ENCODE results near the gene ARF5. TPM values are rescaled to one million over a fixed set of nuclear protein-coding genes. Genes with fewer than 3 reads are reported as not detected.

Gene ARF5
- total and polyA plus RNA-seq, 2 of the 8 experiments (the other 6 are each of a cell fraction or from before 2014, with no cell fraction given), result 154 to 579 TPM

GRCh38 chr7:127589896-127590295 lies 1.7 kb downstream of the ARF5 start:
- Histone ChIP-seq H3K79me2 (ENCODE audit: control insufficient read depth in 1 of 2, insufficient read depth in 2 of 2, low read length in 2 of 2) (peaks cover 0 to under 1% of the 10 kb centered on the region in 2 experiments; a peak in 1 of 4 replicates), H3K4me3 (ENCODE audit: extremely low read depth in 1 of 4, insufficient read depth in 2 of 4, low read depth in 3 of 4, low read length in 4 of 4) (no peak overlapping the region), H2BK5ac (ENCODE audit: low read depth, low read length) (no peak overlapping the region), H3K27ac (ENCODE audit: low read depth, low read length) (no peak overlapping the region), H2BK15ac (ENCODE audit: low read length) (no peak overlapping the region), H3K9ac (replicated peaks in 1 of 4; ENCODE audit: extremely low read depth in 1 of 4, low read depth in 3 of 4, low read length in 3 of 4) (no peak overlapping the region), H3K9me3 (ENCODE audit: insufficient read depth in 2 of 2, low read depth in 1 of 2, low read length in 1 of 2) (no peaks in the 10 kb centered on the region), H2BK12ac (ENCODE audit: low read depth, low read length) (no peak overlapping the region), H2BK20ac (ENCODE audit: low read length) (no peak overlapping the region), H3K36me3 (ENCODE audit: control insufficient read depth in 2 of 4, insufficient read depth in 4 of 4, low read length in 3 of 4) (peaks cover 5 to 15% (median 13%) of the 10 kb centered on the region in 4 experiments), H4K5ac (ENCODE audit: insufficient read length, low read depth, low read length) (no peak overlapping the region), H2AFZ (ENCODE audit: low read length) (no peak overlapping the region), H3K56ac (replicated peaks; ENCODE audit: insufficient read length, low read depth, low read length) (no peak overlapping the region), H3K4me1 (replicated peaks in 1 of 4; ENCODE audit: control insufficient read depth in 3 of 4, insufficient read depth in 4 of 4, low read length in 3 of 4) (peaks cover 0 to 9% (median 3%) of the 10 kb centered on the region in 4 experiments; a peak in 6 of 7 replicates), H3K23me2 (ENCODE audit: low read depth, low read length) (peaks cover 6% of the 10 kb centered on the region), H3K79me1 (ENCODE audit: low read depth, low read length) (no peaks in the 10 kb centered on the region), H3K4me2 (ENCODE audit: insufficient read depth in 1 of 2, low read depth in 2 of 2, low read length in 2 of 2) (peak overlapping the region in 1 of 2 experiments; percentile 95; a peak in 1 of 4 replicates), H3K4ac (replicated peaks; ENCODE audit: insufficient read length, low read depth, low read length) (no peak overlapping the region), H4K20me1 (replicated peaks in 1 of 2; ENCODE audit: control insufficient read depth in 1 of 2, insufficient read depth in 2 of 2, low read length in 2 of 2) (peaks cover 0 to 5% of the 10 kb centered on the region in 2 experiments), H3K23ac (ENCODE audit: insufficient read length) (no peak overlapping the region), H3K18ac (ENCODE audit: extremely low read depth, low read length) (no peak overlapping the region), H4K91ac (replicated peaks; ENCODE audit: insufficient read length, low read length) (no peak overlapping the region), H3K27me3 (replicated peaks in 1 of 4; ENCODE audit: control insufficient read depth in 3 of 4, extremely low read depth in 1 of 4, insufficient read depth in 3 of 4, low read length in 3 of 4) (peaks cover 5 to 23% (median 22%) of the 10 kb centered on the region in 4 experiments), H4K8ac (ENCODE audit: extremely low read depth, insufficient read depth, low read length) (no peak overlapping the region), H2AK5ac (ENCODE audit: low read depth, low read length) (no peak overlapping the region), H2BK120ac (replicated peaks; ENCODE audit: low read depth, low read length) (no peak overlapping the region), H3K14ac (ENCODE audit: insufficient read length) (no peak overlapping the region)
- POLR2A ChIA-PET (ENCODE audit: partially characterized antibody), result no interaction called here
- FAIRE-seq (no peak), DNase-seq (ENCODE audit: low read depth in 1 of 2, low spot score in 2 of 2) (no peak)
- CTCF ChIA-PET (ENCODE audit: partially characterized antibody), result interaction anchor here (0.8 to 8.1 kb wide), 6 partner anchors 9 to 349 kb away, joined by 3 to 55 read pairs (median 7); no protein-coding TSS in a partner anchor
- WGBS, 2 experiments (ENCODE audit: extremely low coverage in 1 of 2, insufficient coverage in 1 of 2, insufficient read length in 1 of 2, insufficient replicate concordance in 2 of 2, low coverage in 1 of 2, low lambda C conversion rate in 2 of 2, missing lambda C conversion rate in 1 of 2), result 80% methylated on average over 3 of the region's 3 CpGs; no CpG with 5 or more reads in 1 of the 2 experiments
- TF ChIP-seq SP4 (IDR thresholded peaks at IDR 0.05; ENCODE audit: low read length) (no peak), MAX (IDR thresholded peaks at IDR 0.05) (no peak), CREB1 (IDR thresholded peaks at IDR 0.05) (no peak), EP300 (IDR thresholded peaks at IDR 0.05; ENCODE audit: borderline replicate concordance in 1 of 2, low read depth in 2 of 2, low read length in 2 of 2) (no peak), CBX5 (IDR thresholded peaks at IDR 0.05; ENCODE audit: low read depth, low read length) (no peak), TAF7 (optimal IDR thresholded peaks at IDR 0.05; ENCODE audit: borderline replicate concordance, low read depth, low read length) (no peak), KDM1A (IDR thresholded peaks at IDR 0.05; ENCODE audit: borderline replicate concordance, low read length) (no peak), RFX5 (IDR thresholded peaks at IDR 0.05; ENCODE audit: borderline replicate concordance, low read depth, low read length) (no peak), EZH2 (IDR thresholded peaks at IDR 0.05; ENCODE audit: low read depth, low read length, severe bottlenecking) (no peak), SUZ12 (IDR thresholded peaks at IDR 0.05; ENCODE audit: low read length) (no peak), POU5F1 (IDR thresholded peaks at IDR 0.05; ENCODE audit: low read depth, low read length) (no peak), HDAC6 (IDR thresholded peaks at IDR 0.05; ENCODE audit: low read depth, low read length) (no peak), KDM5A (IDR thresholded peaks at IDR 0.05; ENCODE audit: low read length) (no peak), JUND (IDR thresholded peaks at IDR 0.05; ENCODE audit: low read length) (no peak)
